DOHH2 (cell line): ENCODE results near the gene GPR137C.

Experiments
- EZH2phosphoT487 ChIP-seq: fragments of 200-600 bp; sonication (generic); IDR thresholded peaks from 2 replicates; pipeline ENCODE4 v1.6.1; 2017; ENCODE audit warnings: borderline replicate concordance, mild to moderate bottlenecking, antibody characterized with exemption, low read length, moderate library complexity, mixed read lengths
- TF ChIP-seq, protein P1 (sequence below): fragments of 200-600 bp; sonication (generic); IDR thresholded peaks from one replicate; pipeline ENCODE4 v1.5.1; 2014; ENCODE audit warnings: antibody characterized with exemption, mild to moderate bottlenecking, low read depth, low read length; ENCODE audit not compliant: poor library complexity, severe bottlenecking

GRCh38 chr14:52551205-52551604, 1.4 kb upstream of the GPR137C start:
- TF ChIP-seq EZH2phosphoT487 = no peak
- TF ChIP-seq, protein P1, sequence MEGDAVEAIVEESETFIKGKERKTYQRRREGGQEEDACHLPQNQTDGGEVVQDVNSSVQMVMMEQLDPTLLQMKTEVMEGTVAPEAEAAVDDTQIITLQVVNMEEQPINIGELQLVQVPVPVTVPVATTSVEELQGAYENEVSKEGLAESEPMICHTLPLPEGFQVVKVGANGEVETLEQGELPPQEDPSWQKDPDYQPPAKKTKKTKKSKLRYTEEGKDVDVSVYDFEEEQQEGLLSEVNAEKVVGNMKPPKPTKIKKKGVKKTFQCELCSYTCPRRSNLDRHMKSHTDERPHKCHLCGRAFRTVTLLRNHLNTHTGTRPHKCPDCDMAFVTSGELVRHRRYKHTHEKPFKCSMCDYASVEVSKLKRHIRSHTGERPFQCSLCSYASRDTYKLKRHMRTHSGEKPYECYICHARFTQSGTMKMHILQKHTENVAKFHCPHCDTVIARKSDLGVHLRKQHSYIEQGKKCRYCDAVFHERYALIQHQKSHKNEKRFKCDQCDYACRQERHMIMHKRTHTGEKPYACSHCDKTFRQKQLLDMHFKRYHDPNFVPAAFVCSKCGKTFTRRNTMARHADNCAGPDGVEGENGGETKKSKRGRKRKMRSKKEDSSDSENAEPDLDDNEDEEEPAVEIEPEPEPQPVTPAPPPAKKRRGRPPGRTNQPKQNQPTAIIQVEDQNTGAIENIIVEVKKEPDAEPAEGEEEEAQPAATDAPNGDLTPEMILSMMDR = no peak
